NCI-H1092 (cell line): ENCODE data around the gene SLC16A13.
A peak's percentile ranks its signal among the peaks of the same experiment; 100 is the strongest.
"Not testable (repeated sequence)": the region's sequence is repeated elsewhere in the genome, so short reads cannot be mapped to it uniquely, and the experiment has no call there.

ENCODE experiments used
- DNase-seq: peaks from one replicate; lab custom pipeline; 2025; lab: John Stamatoyannopoulos, UW

Gene SLC16A13

DNA sequence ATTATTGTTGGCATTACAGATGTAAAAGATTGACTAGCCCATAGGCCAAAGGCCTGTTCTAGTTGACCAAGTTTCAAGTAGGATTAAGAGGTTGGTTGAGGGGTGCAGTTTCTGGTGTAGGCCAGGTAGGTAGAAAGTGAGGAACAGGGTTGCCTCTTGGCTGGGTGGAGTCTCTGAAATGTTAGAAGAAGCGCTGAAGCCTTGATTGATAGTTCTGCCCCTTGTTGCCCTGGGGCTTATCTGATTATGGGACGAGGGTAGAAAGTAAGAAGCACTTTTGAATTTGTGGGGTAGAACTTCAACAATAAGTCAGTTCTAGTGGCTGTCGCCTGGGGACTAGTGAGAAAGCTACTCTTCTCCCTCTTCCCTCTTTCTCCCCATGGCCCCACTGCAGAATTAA, 6.7 kb upstream of the SLC16A13 start:
- no peak for DNase-seq

DNA sequence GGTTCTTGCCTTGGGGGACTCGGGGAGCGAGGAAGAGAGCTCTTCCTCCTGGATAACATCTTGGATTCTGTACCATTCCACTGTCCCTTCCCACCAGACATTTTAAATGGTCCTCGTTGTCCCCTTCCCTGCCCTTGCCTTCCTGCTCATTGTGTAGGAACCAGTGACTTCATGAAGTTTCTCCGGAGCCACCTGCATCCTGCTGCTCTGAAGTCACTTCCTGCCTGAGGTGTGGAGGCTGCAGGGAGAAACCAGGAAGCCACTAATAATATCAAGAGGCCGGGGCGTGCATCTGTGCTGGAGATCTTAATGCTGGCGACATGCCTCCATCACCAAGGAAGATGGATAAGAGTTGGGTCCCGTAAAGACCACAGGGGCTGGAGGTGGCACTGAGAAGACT, 6.2 kb upstream of the SLC16A13 start:
- DNase-seq = no peak

DNA sequence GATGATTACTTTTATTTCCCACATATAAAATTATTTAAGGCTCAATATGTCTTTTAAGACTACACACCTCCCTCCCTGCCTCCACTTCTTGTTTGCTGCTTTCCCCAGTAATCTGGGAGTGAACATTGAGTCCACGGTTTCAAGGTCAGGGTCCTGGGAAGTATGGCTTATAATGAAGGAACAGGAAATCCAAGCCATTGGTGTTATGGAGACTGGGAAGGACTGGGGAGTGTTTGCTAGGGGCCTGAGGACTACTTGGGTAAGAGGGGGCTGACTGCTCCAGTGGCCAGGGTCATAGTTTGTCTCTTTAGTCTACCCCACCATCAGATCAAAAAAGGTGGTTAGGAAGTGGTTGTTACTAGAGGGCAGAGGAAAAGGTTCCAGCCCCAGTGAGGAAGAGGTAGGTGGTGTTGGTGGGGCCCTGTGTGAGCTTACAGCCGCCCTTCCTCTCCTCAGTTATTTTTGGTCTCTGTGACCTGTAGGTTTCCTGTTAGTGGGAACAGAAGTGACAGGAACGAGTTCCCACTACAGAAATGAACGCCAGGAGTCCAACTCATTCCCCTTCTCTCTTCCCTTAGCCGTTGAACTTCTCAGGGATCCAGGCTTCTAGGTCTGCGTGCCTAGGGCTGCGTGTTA, 742 bp upstream of the SLC16A13 start:
- DNase-seq = no peak

- DNase-seq = no peak
These were observed 2.4 kb downstream of the SLC16A13 start for GRCh38 chr17:7038025-7038862.

DNA sequence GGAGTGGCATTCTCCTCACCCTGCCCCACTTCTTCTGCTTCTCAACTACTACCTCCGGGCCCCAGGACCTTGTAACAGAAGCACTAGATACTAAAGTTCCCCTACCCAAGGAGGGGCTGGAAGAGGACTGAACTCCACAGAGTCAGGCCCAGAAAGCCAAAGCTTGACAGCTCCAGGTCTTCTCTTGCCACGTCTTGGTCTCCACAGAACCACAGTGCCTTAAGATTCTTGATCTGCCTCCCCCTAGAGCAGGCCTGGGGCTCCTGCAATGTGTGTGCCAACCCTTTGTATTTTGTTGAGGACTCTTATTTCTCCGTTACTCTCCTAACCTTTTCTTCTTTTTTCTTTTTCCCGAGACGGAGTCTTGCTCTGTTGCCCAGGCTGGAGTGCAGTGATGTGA, 4.0 kb downstream of the SLC16A13 start:
- no peak for DNase-seq

- DNase-seq = no peak
These were observed 6.0 kb downstream of the SLC16A13 start for GRCh38 chr17:7041607-7042500.

DNA sequence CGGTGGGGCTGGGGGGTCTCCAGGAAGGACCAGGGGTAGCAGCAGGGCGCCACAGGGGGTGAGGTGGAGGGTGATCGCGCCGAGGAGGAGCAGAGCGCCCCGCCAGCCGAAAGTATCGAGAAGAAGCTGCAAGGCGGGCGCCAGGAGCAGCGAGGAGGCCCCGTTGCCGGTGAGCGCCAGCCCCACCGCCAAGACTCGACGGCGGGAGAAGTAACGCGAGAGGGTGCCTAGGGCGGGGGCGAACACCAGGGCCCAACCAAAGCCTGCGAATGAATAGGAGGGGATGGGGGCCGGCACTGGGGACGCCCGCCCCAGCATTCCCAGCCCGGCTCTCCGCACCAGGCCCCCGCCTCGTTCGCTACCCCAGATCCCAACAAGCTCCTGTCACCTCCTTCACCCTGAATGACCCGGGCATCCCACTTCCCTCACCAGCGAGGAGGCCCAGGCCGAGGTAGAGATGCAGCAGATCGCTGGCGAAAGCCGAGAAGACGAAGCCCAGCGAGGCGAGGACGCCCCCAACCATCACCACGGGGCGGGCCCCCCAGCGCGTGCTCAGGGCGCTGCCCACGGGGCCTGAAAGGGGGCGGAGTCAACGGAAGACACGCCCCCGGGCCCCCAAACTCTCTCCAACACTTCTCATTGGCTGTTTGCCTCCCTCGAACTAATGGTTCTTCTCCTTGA, 6.8 kb downstream of the SLC16A13 start:
- DNase-seq = no peak

GRCh38 chr17:7043182-7043496, 7.3 kb downstream of the SLC16A13 start:
- DNase-seq = no peak

DNA sequence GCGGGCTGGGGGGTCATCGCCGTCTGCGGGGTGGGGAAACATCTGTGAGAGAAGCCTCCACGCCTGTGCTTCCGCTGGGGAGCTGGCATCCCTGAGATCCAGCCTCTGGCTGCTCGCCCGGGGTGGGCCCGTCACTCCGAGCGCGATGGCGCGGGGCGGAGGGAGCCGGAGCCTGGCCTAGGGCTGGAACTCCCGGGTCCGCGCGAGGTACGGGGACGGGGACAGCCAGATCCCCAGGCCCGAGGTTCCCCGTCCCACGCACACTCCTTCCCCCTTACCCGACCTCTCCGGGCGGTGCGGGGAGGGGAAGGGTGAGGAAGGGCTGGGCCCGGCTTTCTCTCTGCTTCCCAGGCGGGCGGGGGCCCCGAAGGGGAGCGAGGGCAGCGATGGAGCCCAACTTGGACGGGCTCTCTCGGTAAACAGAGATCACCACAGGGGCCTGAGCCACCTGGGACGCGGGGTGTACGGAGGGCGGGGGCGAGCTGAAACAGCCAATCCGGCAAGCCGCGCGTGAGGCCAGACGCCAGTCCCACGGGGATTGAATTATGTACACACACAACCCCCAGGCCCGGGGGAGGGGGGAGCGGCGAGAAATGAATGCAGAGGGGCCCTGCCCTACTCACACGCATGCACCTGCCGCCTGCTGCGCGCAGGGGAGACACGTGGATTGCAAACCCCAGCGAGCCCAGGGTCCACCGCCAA, 7.8 kb downstream of the SLC16A13 start, which contains the start of gene SLC16A11:
TSS of gene SLC16A11 (minus strand) at position 596 of the 702 bp plus-strand sequence. CDS start at position 17, 579 bp downstream.
- peak; percentile 83 for DNase-seq

GRCh38 chr17:7045492-7046126, 9.8 kb downstream of the SLC16A13 start:
- DNase-seq = peak; percentile 9

GRCh38 chr17:7046127-7046724, 10.4 kb downstream of the SLC16A13 start:
- no peak for DNase-seq

GRCh38 chr17:7046725-7047397, 11.0 kb downstream of the SLC16A13 start:
- DNase-seq = not testable (repeated sequence)

DNA sequence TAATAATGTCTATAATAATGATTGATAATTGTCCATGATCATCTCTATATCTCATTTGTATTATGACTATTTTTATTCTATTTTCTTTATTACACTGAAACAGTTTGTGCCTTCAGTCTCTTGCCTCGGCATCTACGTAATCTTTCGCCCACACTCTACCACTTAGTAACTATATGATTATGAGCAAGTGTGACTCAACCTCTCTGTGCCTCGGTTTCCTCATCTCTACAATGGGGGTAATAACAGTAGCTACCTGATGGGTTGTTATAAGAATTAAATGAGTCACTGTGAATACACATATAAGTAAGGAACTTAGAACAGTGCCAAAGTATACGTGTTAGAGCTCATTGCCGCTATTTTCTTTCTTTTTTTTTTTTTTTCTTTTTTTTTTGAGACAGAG, 11.8 kb downstream of the SLC16A13 start:
- no peak for DNase-seq

GRCh38 chr17:7048968-7049367, 13.2 kb downstream of the SLC16A13 start:
- DNase-seq = no peak

DNA sequence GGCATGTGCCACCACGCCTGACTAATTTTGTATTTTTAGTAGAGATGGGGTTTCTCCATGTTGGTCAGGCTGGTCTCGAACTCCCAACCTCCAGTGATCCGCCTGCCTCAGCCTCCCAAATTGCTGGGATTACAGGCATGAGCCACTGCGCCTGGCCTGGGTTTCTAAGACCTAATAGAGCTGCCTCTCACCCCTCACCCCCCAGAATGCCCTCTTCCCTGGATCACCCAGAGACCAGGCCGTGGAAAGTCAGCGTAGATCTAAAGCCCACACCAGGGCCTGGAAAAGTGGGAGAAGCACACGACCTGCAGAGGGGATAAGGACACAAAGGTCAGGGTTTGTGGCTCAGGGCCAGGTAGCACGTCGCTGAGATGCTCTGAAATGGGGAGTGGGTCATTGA, 14.8 kb downstream of the SLC16A13 start:
- not testable (repeated sequence) for DNase-seq

DNA sequence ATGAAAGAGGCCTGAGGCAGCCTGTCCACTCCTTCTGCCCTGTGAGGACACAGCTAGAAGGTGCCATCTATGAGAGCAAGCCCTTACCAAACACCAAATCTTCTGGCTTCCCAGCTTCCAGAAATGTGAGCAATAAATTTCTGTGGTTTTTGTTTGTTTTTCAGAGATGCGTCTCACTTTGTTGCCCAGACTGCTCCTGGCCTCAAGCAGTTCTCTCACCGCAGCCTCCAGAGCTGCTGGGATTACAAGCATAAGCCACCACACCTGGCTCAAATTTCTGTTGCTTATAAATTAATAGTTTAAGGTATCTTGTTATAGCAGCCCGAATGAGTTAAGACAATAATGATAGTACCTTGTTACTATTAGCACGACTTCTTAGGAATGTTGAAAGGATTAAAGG, 20.6 kb downstream of the SLC16A13 start:
- no peak for DNase-seq

GRCh38 chr17:7058831-7059447, 23.1 kb downstream of the SLC16A13 start:
- DNase-seq = no peak

- DNase-seq = no peak
These were observed 24.5 kb downstream of the SLC16A13 start for GRCh38 chr17:7060165-7060891.
